HG03060 (cell line): ENCODE results near the gene ANO3.
A peak's percentile ranks its signal among the peaks of the same experiment; 100 is the strongest.
"Not testable (repeated sequence)": the region's sequence is repeated elsewhere in the genome, so short reads cannot be mapped to it uniquely, and the experiment has no call there.

Source experiments
- ATAC-seq: cut with Tn5 transposase; IDR thresholded peaks from one replicate; pipeline ENCODE4 v1.9.1; 2021; ENCODE audit warnings: low read depth, moderate number of reproducible peaks; ENCODE audit not compliant: unreplicated experiment

ANO3 gene

DNA sequence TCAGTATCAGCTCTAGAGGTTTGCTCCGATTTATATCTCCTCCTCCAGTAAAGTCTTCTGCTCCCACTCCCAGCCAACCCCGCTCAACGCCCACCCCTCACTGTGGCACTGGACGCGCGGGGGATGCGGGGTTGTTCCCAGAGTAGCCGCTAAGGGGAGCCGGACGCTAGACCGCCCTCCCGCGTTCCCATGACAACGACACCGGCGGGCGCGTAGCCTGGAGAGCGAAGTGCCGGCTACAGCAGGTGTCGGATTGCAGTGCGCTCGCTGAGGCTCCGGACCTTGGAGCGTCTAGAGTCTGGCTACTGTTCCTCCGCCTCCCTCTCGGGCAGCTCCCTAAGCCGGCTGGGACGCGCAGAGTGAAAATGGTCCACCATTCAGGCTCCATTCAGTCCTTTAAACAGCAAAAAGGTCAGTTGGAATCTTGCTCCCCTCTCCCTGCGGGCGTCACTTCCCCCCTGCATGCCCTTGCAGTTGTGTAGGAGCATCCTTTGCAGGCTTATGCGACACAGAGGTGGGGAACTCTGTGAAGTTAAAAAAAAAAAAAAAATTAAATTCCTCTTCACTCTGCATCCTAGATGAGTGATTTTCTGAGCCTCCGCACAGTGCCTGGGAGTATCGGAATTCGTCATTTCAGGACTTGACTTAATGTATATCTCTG is at the start of gene ANO3:
TSS of gene ANO3 (plus strand) at position 220 of the 661 bp plus-strand sequence. CDS start at position 366, 146 bp downstream.
- ATAC-seq: peak; percentile 60

DNA sequence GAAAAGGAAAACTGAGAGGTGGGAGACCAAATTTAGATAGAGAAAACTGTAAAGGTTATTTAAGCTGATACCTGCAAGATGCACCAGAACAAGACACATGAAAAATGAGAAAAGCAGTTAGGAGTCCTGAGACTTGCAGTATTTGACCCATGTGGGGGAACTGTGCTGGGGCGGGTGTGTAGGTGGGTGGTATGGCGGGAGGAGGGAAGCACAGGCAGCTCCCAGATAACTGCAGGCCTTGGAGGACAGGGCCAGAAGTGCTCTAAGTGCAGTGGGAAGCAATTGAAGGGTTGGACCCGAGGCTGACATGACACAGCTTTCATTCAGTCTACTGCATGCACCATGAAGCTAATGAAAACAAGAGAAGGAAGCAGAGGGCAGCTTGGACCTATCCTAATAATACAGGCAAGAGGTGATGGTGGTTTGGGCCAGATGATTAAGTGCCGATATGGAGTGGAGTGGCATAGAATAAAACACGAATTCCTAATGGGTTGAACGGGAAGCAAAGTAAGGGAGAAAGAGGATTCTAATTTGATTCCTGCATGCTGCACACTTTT is 48.0 kb upstream of the ANO3 start:
- ATAC-seq: no peak

DNA sequence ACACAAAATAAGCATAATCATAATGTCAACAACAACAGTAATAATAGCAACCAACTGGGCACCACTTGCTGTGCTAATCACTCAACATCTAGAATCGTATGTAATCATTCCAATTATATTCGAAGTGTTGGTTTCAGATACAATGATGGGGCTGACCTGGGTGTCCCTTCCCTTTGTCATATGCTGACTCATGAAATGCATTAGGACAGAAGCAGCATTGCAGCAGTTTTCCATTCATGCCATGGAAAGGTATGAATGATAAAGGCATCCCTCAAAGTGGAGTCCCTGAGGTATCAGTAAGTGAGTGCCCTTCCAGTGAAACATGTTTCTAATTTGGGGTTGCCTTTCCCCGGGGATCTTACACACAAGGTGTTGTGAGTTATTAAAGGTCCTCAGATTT is 46.3 kb upstream of the ANO3 start:
- no peak for ATAC-seq

DNA sequence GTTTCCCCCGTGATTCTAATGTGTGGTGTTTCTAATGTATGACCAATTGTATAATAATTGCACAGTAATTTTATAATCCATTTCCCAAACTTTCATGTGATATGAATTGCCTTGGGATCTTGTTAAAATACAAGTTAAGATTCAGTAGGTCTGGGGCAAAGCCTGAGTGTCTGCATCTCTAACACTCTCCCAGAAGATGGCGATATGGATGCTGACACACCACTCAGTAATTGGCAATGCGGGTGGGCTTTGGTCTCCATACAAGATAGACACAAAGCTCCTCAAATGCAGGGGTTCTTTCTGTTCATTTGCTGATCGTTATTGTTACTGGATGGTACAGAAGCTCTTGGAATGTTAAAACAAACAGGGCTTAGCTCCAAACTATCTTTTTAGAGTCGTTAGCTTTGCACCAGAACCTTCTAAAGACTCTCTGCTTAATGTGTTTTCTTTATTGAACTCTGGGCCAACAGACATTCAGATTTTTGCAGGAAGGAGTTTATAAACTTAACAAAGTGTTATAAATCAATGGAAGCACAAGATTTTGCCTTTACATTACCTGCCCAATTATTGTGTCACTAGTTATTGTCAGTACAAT is 45.4 kb upstream of the ANO3 start:
- ATAC-seq: no peak

DNA sequence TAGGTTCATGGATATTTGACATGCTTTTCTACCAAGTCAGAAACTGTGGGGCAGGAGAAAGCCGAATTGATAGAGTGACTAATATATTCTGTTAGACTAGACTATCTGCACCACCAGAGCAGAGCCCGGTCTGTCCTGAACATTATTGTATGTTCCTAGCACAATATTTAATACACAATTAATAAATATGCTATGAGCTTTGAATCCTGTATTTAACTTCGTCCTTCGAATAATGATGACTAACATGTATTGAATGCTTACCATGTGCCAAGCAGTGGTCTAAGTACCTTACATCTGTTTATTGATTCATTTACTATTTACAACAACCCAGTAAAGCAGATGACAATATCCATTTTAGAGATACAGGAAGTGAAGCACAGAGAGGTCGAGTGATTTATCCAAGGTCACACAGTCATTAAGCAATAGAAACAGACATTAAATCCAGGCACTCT is 44.8 kb upstream of the ANO3 start:
- ATAC-seq: no peak

DNA sequence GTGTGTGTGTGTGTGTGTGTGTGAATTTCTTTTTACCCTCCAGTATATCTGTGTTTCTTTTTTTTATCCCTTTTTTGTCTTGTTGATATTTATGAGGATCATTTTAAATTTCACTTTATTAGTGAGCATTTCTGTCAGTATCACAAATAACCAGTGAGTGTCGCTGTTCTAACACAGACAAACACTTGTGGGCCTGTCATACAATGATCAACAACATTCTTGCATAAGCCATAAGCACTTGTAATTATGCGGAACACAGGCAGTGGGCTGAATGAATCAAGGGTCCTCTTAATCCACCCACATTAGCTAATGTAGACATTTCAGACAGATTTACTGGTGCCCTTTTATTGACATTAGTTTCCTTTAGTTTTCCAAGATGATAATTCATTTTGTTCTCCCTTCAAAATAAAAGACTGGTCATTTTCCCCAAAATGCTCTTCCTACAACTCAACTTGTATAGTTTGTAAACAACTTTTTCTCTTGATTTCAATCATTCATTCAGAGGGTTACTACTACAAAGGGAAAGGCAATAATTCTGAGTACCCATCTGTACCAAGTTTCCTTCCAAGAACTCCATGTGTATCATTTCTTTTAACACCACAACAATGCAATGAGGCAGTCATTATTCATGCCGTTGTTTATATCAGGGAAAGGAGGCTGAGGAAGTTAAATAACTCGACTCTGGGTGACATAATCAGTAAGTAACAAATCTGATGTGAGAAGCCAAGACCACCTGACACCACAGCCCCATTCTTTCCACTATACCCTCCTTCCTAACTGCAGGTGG is 34.5 kb upstream of the ANO3 start:
- ATAC-seq: no peak

DNA sequence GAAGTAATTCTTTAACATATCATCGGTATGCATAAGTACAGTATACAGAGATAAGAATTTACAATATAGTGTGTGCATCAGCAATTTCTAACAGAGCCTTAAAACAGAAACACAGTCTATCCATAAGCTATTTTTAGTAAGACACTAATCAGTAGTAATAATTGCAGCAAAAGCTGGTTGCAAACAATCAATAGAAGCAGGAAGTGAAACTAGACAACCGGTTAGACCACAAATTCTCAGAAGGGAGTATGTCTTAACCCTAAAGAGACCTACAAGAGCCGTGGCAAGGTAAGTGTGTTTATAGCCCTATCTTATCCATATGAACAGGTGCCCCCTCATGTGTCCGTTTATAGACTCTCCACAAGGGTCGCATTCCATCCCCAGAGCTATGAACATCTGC is 15.6 kb upstream of the ANO3 start:
- not testable (repeated sequence) for ATAC-seq

DNA sequence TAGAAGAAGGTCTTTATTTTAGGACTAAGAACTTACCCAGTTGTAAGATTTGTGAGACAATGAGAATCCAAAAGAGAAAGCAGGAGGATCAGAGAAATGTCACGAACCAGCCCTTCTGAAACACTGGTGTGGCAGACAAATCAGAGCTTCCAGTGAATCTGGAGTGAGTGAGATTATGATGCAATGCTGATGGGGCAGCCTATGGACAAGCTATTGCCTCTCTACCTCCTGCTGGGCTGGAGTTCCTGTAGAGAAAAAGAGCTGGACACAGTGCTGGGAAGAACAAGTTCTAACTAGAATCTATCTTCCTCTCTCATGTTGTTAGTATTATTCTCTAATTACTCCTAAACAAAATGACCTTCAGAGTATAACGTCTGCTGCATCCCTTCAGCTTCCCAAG is 12.0 kb upstream of the ANO3 start:
- ATAC-seq: no peak

DNA sequence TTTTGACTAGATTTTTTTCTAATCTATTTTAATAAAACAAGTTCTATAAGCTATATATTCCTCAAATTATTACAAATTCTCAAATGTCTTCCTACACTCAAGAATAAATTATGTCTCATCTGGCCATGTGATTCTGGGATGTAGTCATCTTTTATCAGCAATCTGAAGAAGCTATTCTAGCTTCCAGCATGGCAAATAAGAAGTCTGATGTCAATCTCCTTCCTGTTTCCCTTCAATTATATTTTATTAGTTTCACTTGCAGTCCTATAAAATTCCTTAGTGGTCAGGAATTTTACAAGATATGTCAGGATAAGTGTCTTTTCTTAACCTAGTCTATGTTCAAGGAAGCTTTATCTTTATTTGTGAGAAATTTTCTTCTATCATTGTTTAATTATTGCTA is 10.4 kb upstream of the ANO3 start:
- no peak for ATAC-seq

DNA sequence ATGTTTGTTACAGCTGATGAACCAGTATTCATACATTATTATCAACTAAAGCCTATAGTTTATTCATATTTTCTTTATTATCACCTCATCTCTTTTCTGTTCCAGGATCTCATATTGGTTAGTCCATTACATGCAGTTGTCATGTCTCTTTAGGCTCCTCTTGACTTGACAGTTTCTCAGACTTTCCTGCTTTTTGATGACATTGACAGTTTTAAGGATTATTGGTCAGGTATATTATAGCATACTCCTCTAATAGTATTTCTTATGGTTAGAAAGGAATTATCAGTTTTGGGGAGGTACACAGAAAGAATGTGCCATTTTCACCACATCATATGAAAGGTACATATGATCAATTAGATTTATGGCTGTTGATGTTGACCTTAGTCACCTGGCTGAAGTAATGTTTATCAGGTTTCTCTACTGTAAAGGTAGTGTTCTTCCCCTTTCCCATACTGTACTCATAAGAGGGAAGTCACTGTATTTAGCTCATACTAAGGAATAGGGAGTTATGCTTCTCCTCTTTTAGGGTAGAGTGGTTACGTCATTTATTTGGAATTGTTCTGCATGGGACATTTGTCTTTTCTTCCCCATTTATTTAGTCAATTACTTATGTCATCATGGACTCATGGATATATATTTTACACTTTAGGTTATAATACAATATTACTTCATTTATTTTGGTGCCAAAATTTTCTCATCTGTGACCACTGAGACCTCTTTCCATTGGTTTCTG is 9.4 kb upstream of the ANO3 start:
- no peak for ATAC-seq

DNA sequence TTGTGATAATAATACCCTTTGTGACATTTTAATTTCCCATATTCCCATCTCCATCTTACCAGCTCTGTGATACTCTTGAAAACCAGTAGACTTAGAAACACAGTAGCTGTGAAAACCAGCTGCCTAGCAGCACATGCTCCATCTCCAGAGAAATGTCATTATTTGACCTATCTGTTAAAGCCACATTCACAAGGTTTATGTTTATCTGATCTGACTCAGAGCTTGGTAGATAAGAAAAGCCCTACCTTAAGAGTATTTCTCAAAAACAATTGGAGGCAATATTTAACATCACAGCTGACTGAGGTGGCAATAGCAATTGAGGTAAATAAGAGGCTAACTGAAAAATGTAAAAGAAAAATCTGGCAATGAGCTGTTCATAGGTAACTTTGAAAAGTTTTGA is 8.1 kb upstream of the ANO3 start:
- no peak for ATAC-seq

DNA sequence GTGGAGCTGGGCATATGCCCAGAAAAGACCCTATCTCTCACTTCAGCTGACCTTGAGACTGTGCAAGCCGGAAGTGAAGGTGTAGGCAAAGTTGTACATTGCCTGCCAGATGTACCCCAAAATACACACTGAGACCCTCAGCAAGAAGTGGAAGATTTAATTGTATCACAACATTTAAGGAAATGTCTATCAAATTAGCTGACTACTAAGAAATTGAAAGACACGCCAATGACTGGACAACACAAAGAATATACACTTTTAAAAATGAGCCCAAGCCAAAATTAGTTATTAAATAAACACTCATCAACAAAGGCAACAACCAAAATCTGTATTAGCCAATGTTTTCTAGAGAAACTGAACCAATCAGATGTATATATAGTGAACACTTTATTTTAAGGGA is 7.7 kb upstream of the ANO3 start:
- no peak for ATAC-seq

DNA sequence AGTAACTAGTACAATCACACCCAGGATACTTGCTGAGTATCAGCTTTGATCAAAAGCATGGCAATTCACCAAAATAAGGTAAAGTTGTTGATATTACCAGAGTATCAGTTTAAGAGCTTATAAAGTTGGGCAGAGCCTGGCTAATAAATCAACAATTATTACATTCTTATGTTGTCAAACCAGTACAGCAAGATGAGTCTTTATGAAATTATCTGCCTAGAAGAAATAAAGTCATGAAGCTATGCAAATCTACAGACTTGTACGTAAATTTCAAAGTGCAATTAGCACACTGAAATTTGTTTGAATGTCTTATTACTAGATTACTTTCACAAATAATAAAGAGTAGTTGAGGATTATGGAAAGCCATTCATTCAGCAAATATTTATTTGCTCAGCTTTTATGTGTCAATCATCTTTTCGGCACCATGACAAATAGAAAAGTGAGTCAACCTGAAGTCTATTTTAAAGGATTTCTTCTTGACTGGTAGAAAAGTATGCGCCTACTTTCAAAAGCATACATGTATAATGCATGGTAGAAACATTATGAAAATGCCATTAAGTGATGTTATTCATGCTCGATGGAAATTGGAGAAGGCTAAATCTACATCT is 5.0 kb upstream of the ANO3 start:
- no peak for ATAC-seq

DNA sequence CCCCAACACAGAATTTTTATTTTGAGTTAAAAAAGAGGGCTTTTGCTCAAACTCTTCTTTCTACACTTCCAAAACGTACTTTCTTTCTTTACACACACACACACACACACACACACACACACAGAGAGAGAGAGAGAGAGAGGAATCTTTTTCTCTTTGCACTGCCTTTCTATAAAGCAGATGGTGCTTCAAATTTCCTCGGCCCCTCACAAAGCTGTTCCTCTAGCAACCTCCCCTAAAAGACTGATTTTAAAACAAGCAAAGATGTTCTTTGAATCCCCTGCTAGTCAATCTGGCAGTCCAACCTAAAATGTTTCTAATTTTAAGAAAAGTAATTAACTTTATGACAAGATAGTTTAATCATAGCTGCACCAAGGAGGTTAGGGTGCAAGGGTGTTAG is 2.7 kb upstream of the ANO3 start:
- no peak for ATAC-seq

DNA sequence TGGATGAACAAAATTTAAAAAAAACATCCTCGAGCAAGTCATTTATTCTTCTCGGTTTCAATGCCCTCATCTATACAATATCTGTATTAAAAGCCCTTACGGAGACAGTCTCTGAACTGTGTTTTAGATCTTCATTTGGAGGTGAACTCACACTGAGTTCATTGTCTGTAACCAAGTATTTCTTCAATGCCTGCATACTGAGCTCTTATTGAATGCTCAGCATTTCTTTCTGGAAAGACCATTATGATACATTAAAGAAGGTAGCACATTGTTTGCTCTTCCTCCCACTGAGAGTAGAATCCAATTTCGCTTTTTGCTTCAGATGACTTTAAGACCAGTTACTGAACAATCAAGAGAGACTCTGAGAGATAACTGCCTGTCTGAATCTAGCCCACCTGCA is 1.7 kb upstream of the ANO3 start:
- no peak for ATAC-seq

DNA sequence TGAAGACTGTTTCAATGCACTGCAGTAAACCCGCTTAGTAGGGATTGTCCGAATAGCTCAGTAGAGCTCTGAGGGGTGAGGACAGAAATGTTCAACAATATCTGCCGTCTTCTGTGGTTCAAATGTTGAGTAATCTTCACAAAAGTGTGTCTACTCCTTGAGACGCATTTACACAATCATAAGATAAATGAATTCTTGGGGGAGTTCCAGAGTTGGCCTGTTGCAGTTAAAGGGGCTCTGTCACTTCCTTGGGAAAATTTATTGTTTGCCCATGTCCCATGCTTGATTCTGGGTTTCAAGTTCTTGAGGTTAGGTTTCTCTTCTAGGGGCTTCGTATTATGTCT is 614 bp downstream of the ANO3 start:
- no peak for ATAC-seq

DNA sequence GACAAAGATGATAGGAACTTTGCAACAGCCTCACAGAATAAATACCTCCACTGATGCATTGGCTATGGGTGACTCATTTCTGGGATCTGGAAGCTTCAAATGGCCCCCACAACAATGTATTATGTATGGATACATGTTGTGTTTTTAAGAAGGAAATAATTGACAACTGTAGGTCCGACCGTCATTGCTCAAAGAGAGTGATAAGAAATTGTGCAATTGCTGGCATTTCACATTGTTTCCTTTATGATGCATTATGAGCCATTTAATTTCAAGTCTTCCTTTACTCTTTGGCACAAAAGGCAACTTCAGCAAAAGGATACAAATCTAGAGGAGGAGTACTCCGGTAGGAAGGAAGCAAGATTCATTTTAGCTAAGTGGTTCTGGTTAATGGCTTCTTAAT is 2.0 kb downstream of the ANO3 start:
- no peak for ATAC-seq

DNA sequence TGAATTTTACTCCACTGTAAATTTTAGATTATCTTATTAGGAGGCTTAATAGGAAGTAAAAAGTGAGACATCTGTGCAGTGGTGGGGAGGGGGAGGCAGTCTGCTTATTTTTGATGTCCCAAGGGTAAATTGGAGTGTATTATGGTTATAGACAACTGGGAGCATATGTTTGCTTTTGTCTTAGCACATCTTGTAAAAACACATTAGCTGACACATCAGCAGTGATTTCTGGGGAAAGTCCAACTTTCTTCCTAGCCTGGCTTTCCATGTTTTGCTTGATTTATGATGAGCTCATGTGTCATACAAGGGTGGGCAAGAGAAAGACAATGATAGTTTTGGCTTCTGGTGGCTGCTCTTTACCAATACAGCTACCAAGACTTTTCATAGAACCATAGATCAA is 4.0 kb downstream of the ANO3 start:
- ATAC-seq: no peak

DNA sequence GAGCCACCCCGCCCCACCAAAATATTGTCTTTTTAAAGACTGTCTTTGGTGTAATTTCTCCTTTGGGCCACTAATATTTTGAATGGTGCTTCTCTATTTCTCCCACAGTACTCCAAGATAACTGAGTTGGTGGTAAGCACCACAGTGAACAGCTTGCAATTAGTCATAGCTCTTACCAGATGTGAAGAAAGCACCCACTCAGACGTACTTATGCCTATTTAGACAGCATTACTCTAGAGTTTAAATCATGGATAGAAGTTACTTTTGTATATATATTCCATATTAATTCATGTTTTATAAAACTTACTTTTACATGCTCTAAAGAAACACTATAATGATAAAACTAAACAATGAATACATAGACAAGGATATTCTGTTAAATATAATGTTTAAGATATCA is 12.7 kb downstream of the ANO3 start:
- ATAC-seq: no peak

DNA sequence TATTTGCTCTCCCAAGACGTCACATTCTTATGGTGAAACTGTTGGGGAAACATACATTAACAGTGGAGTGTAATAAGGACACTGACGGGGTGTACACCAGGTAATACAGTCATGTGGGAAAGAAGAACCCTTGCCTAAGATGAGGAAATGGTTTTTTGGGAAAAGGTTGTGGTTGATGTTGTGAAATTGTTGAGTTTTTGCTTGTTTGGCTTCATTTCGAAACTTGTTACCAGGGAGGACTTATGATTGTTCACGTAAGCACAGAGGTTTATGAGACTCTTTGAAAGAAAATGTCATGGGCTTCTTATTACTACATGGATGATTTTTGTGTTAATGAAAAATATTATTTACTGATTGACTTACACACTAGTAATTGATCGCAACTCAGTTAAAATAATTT is 16.8 kb downstream of the ANO3 start:
- no peak for ATAC-seq

DNA sequence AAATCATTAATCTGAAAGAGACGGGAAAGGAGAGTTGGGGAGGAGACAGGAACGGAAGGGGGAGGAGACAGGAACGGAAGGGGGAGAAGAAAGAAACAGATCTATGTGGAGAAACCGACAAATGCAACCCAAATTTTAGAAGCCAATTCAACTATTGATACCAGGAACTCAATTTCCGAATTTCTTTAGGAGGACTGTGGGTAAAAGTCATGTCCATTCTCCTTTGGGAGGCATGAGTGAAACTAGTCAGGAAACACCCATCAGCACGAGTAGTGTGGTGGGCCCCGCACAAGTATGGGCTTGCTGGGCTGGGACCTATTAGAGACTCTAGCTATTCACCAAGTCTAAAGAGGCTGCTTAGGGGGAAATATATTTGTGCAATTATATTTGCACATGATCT is 18.1 kb downstream of the ANO3 start:
- no peak for ATAC-seq
